Measurements from ENCODE around the gene SLFN11.
A peak's percentile ranks its signal among the peaks of the same experiment; 100 is the strongest.

The SLFN11 gene

GRCh38 chr17:35342276-35342675, 31.1 kb downstream of the SLFN11 start:
- no peak overlapping the region for H2BK12ac ChIP-seq (ENCODE audit: low read length in 2 of 2)
- H3K27me3 ChIP-seq (ENCODE audit: control insufficient read depth in 1 of 2, insufficient read depth in 1 of 2, low read length in 2 of 2) = peaks cover 0 to 50% of the 10 kb centered on the region in 2 experiments
- peaks cover 12% of the 10 kb centered on the region for H3K4me1 ChIP-seq (ENCODE audit: control insufficient read depth, insufficient read depth, low read depth, low read length)
- H3K36me3 ChIP-seq (ENCODE audit: control insufficient read depth in 1 of 2, insufficient read depth in 2 of 2, low read depth in 1 of 2, low read length in 2 of 2) = no peaks in the 10 kb centered on the region
- no peak overlapping the region for H2BK120ac ChIP-seq (ENCODE audit: low read depth, low read length)
- H2BK5ac ChIP-seq (ENCODE audit: low read depth, low read length, poor library complexity, severe bottlenecking) = no peak overlapping the region
- DNase-seq = no peak
- no peak overlapping the region for H2AFZ ChIP-seq (ENCODE audit: low read depth, low read length)
- no peak overlapping the region for H3K4me3 ChIP-seq (ENCODE audit: insufficient read depth in 1 of 2, low read depth in 1 of 2, low read length in 2 of 2)
- no peak overlapping the region for H3K18ac ChIP-seq (ENCODE audit: low read depth in 1 of 2, low read length in 2 of 2)
- no peak overlapping the region for H3K9ac ChIP-seq (ENCODE audit: low read length)
- H3K27ac ChIP-seq (ENCODE audit: low read length, poor library complexity, severe bottlenecking) = no peak overlapping the region
- no peak overlapping the region for H2AK5ac ChIP-seq (ENCODE audit: low read length, severe bottlenecking)
- H4K91ac ChIP-seq (ENCODE audit: low read length) = no peak overlapping the region
- no peak overlapping the region for H3K4me2 ChIP-seq (ENCODE audit: low read length, poor library complexity, severe bottlenecking)
- H4K8ac ChIP-seq (ENCODE audit: low read length) = no peak overlapping the region
- H3K4ac ChIP-seq (ENCODE audit: low read depth in 1 of 2, low read length in 2 of 2) = no peak overlapping the region
- H2BK15ac ChIP-seq (ENCODE audit: low read depth, poor library complexity, severe bottlenecking) = no peak overlapping the region
- H3K79me1 ChIP-seq (replicated peaks; ENCODE audit: low read length, poor library complexity, severe bottlenecking) = no peaks in the 10 kb centered on the region
- H3K23ac ChIP-seq (ENCODE audit: low read length in 2 of 2) = no peak overlapping the region
- peaks cover 5% of the 10 kb centered on the region for H3K9me3 ChIP-seq (ENCODE audit: control insufficient read depth, low read length)
- no peak overlapping the region for H3K14ac ChIP-seq (ENCODE audit: low read length in 2 of 2)

- no peaks in the 10 kb centered on the region for H3K36me3 ChIP-seq (ENCODE audit: control insufficient read depth in 1 of 2, insufficient read depth in 2 of 2, low read depth in 1 of 2, low read length in 2 of 2)
- peaks cover 10% of the 10 kb centered on the region for H3K4me1 ChIP-seq (ENCODE audit: control insufficient read depth, insufficient read depth, low read depth, low read length)
- H3K27me3 ChIP-seq (ENCODE audit: control insufficient read depth in 1 of 2, insufficient read depth in 1 of 2, low read length in 2 of 2) = peaks cover 0 to 48% of the 10 kb centered on the region in 2 experiments
- no peak overlapping the region for H3K18ac ChIP-seq (ENCODE audit: low read depth in 1 of 2, low read length in 2 of 2)
- H2BK12ac ChIP-seq (ENCODE audit: low read length in 2 of 2) = no peak overlapping the region
- WGBS = 69% methylated on average over 5 of the region's 5 CpGs
- H2BK120ac ChIP-seq (ENCODE audit: low read depth, low read length) = no peak overlapping the region
- no peaks in the 10 kb centered on the region for H3K79me1 ChIP-seq (replicated peaks; ENCODE audit: low read length, poor library complexity, severe bottlenecking)
- H3K9me3 ChIP-seq (ENCODE audit: control insufficient read depth, low read length) = peaks cover 5% of the 10 kb centered on the region
- H2BK15ac ChIP-seq (ENCODE audit: low read depth, poor library complexity, severe bottlenecking) = no peak overlapping the region
- DNase-seq = no peak
- no peak overlapping the region for H3K23ac ChIP-seq (ENCODE audit: low read length in 2 of 2)
- no peak overlapping the region for H4K8ac ChIP-seq (ENCODE audit: low read length)
- no peak overlapping the region for H3K14ac ChIP-seq (ENCODE audit: low read length in 2 of 2)
- H2BK5ac ChIP-seq (ENCODE audit: low read depth, low read length, poor library complexity, severe bottlenecking) = no peak overlapping the region
- no peak overlapping the region for H2AK5ac ChIP-seq (ENCODE audit: low read length, severe bottlenecking)
- H3K9ac ChIP-seq (ENCODE audit: low read length) = no peak overlapping the region
- H4K91ac ChIP-seq (ENCODE audit: low read length) = no peak overlapping the region
- no peak overlapping the region for H3K4me2 ChIP-seq (ENCODE audit: low read length, poor library complexity, severe bottlenecking)
- H3K4ac ChIP-seq (ENCODE audit: low read depth in 1 of 2, low read length in 2 of 2) = no peak overlapping the region
- no peak overlapping the region for H3K4me3 ChIP-seq (ENCODE audit: insufficient read depth in 1 of 2, low read depth in 1 of 2, low read length in 2 of 2)
- H3K27ac ChIP-seq (ENCODE audit: low read length, poor library complexity, severe bottlenecking) = no peak overlapping the region
- no peak overlapping the region for H2AFZ ChIP-seq (ENCODE audit: low read depth, low read length)
Measured at GRCh38 chr17:35341411-35341992, 31.9 kb downstream of the SLFN11 start.

GRCh38 chr17:35338230-35338629, 35.2 kb downstream of the SLFN11 start:
- WGBS = no CpG with 5 or more reads among the region's 2 CpGs
- DNase-seq = no peak
- Histone ChIP-seq H3K4me3 (ENCODE audit: insufficient read depth in 1 of 2, low read depth in 1 of 2, low read length in 2 of 2) (no peak overlapping the region), H2BK15ac (ENCODE audit: low read depth, poor library complexity, severe bottlenecking) (no peak overlapping the region), H2BK12ac (ENCODE audit: low read length in 2 of 2) (no peak overlapping the region), H3K79me1 (replicated peaks; ENCODE audit: low read length, poor library complexity, severe bottlenecking) (no peaks in the 10 kb centered on the region), H4K8ac (ENCODE audit: low read length) (no peak overlapping the region), H3K9me3 (ENCODE audit: control insufficient read depth, low read length) (peaks cover 5% of the 10 kb centered on the region), H3K27me3 (ENCODE audit: control insufficient read depth in 1 of 2, insufficient read depth in 1 of 2, low read length in 2 of 2) (peaks cover 0 to 18% of the 10 kb centered on the region in 2 experiments), H3K36me3 (ENCODE audit: control insufficient read depth in 1 of 2, insufficient read depth in 2 of 2, low read depth in 1 of 2, low read length in 2 of 2) (no peaks in the 10 kb centered on the region), H3K23ac (ENCODE audit: low read length in 2 of 2) (no peak overlapping the region), H3K4me1 (ENCODE audit: control insufficient read depth, insufficient read depth, low read depth, low read length) (no peaks in the 10 kb centered on the region), H3K4ac (ENCODE audit: low read depth in 1 of 2, low read length in 2 of 2) (no peak overlapping the region), H2BK120ac (ENCODE audit: low read depth, low read length) (no peak overlapping the region), H4K91ac (ENCODE audit: low read length) (no peak overlapping the region), H2AFZ (ENCODE audit: low read depth, low read length) (no peak overlapping the region), H3K14ac (ENCODE audit: low read length in 2 of 2) (no peak overlapping the region), H2AK5ac (ENCODE audit: low read length, severe bottlenecking) (no peak overlapping the region), H3K9ac (ENCODE audit: low read length) (no peak overlapping the region), H2BK5ac (ENCODE audit: low read depth, low read length, poor library complexity, severe bottlenecking) (no peak overlapping the region), H3K4me2 (ENCODE audit: low read length, poor library complexity, severe bottlenecking) (no peak overlapping the region), H3K18ac (ENCODE audit: low read depth in 1 of 2, low read length in 2 of 2) (no peak overlapping the region), H3K27ac (ENCODE audit: low read length, poor library complexity, severe bottlenecking) (no peak overlapping the region)

GRCh38 chr17:35337364-35337763, 36.1 kb downstream of the SLFN11 start:
- Histone ChIP-seq H2AK5ac (ENCODE audit: low read length, severe bottlenecking) (no peak overlapping the region), H2BK12ac (ENCODE audit: low read length in 2 of 2) (no peak overlapping the region), H3K9me3 (ENCODE audit: control insufficient read depth, low read length) (peaks cover 5% of the 10 kb centered on the region), H3K23ac (ENCODE audit: low read length in 2 of 2) (no peak overlapping the region), H4K8ac (ENCODE audit: low read length) (no peak overlapping the region), H3K4ac (ENCODE audit: low read depth in 1 of 2, low read length in 2 of 2) (no peak overlapping the region), H2BK5ac (ENCODE audit: low read depth, low read length, poor library complexity, severe bottlenecking) (no peak overlapping the region), H3K18ac (ENCODE audit: low read depth in 1 of 2, low read length in 2 of 2) (no peak overlapping the region), H3K4me1 (ENCODE audit: control insufficient read depth, insufficient read depth, low read depth, low read length) (no peaks in the 10 kb centered on the region), H4K91ac (ENCODE audit: low read length) (peak overlapping the region; percentile 39), H3K27me3 (ENCODE audit: control insufficient read depth in 1 of 2, insufficient read depth in 1 of 2, low read length in 2 of 2) (peaks cover 0 to 14% of the 10 kb centered on the region in 2 experiments), H2BK120ac (ENCODE audit: low read depth, low read length) (no peak overlapping the region), H3K4me2 (ENCODE audit: low read length, poor library complexity, severe bottlenecking) (no peak overlapping the region), H3K27ac (ENCODE audit: low read length, poor library complexity, severe bottlenecking) (no peak overlapping the region), H2BK15ac (ENCODE audit: low read depth, poor library complexity, severe bottlenecking) (no peak overlapping the region), H3K36me3 (ENCODE audit: control insufficient read depth in 1 of 2, insufficient read depth in 2 of 2, low read depth in 1 of 2, low read length in 2 of 2) (no peaks in the 10 kb centered on the region), H3K14ac (ENCODE audit: low read length in 2 of 2) (no peak overlapping the region), H3K9ac (ENCODE audit: low read length) (no peak overlapping the region), H3K4me3 (ENCODE audit: insufficient read depth in 1 of 2, low read depth in 1 of 2, low read length in 2 of 2) (no peak overlapping the region), H3K79me1 (replicated peaks; ENCODE audit: low read length, poor library complexity, severe bottlenecking) (no peaks in the 10 kb centered on the region), H2AFZ (ENCODE audit: low read depth, low read length) (no peak overlapping the region)
- no peak for DNase-seq
